Activated CD4-positive, CD25-positive, alpha-beta regulatory T cell treated with anti-CD3 and anti-CD28 coated beads, Interleukin-2, amount 50 U/mL, for 72 hours (primary cell): ENCODE data around the gene PROM2.

Source experiments
- DNase-seq: peaks from one replicate; pipeline ENCODE4 v3.0.0; 2021

PROM2 gene

DNA sequence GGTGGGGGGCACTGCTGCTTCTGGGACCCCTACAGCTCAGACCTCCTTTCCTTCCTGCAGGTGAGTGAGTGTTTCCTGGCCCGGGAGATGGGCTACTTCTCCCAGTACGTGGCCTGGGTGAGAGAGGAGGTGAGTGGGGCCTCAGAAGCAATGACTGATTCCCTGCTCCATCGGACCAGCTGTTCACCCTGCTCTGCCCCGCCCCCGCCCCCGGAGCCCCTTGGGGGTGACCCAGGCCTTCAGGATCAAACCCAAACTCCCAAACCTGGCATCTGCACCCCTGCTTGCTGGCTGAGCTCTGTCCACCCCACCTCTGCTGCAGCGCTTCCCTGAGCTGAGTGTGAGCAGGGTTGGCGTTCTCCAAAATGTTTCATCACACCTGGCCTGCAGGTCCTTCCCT lies 13.1 kb downstream of the PROM2 start:
- no peak for DNase-seq

DNA sequence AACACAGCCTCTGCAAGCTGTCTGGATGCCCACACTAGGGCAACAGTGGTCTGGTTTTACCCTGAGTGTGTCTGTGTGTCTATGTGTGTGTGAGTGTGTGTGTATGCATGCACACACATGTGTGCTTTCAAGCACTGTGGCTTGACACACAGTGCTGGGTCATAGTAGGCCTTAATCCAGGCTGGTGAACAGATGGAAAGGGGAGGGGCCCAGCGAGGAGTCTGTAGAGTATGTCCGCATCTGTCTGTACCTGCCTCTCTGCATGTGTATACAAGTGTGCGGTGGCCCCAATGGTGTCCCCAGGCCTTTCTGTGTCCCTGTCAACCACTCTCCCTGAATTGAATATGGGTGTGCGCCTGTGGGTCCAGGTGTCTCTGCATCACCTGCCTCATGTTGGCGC lies 13.6 kb downstream of the PROM2 start:
- no peak for DNase-seq

- DNase-seq: no peak
Measured at GRCh38 chr2:95289253-95289652, 15.0 kb downstream of the PROM2 start.

GRCh38 chr2:95291222-95291621 lies 17.0 kb downstream of the PROM2 start:
- DNase-seq: no peak

- no peak for DNase-seq
Measured at GRCh38 chr2:95292623-95293260, 18.5 kb downstream of the PROM2 start.

GRCh38 chr2:95294579-95295250 lies 20.5 kb downstream of the PROM2 start:
- no peak for DNase-seq

- no peak for DNase-seq
Measured at GRCh38 chr2:95295376-95295775, 21.1 kb downstream of the PROM2 start.

- DNase-seq: no peak
Measured at GRCh38 chr2:95296011-95296410, 21.8 kb downstream of the PROM2 start.

DNA sequence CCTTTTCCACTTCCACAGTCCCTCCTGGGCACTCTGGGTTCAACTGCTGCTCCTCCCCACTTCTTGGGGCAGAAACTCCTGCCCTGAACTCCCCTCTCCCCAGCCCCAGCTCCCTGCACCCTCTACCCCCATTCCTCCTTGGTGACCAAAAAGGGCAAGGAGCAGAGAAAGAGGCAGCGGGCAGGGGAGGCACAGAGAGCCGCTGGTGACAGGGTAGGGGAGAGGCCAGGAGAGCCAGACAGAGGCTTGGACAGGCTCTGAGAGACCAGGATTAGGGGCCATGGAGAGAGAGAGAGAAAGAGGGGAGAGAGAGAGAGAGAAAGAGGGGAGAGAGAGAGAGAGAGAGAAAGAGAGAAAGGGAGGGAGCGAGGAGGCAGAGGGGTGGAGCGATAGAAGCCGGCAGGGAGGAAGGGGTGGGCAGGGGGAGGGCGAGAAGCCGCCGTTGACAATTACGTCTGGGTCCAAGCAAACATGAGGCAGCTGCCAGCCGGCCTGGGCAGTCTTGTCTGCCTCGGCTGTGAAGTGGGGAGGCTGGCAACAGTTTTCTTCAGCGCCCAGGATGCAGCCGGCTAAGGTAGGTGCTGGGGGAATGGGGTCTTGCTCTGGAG lies 22.7 kb downstream of the PROM2 start, which contains the start of gene KCNIP3:
Gene KCNIP3, plus strand, starts transcription at position 468 of the 608 bp plus-strand sequence. Its CDS starts 92 bp downstream, at position 560.
- no peak for DNase-seq

GRCh38 chr2:95297639-95298395 lies 23.6 kb downstream of the PROM2 start:
- no peak for DNase-seq

GRCh38 chr2:95298486-95299111 lies 24.4 kb downstream of the PROM2 start:
- DNase-seq: no peak

- no peak for DNase-seq
Measured at GRCh38 chr2:95299961-95300360, 25.7 kb downstream of the PROM2 start.

- no peak for DNase-seq
Measured at GRCh38 chr2:95300450-95300849, 26.2 kb downstream of the PROM2 start.

DNA sequence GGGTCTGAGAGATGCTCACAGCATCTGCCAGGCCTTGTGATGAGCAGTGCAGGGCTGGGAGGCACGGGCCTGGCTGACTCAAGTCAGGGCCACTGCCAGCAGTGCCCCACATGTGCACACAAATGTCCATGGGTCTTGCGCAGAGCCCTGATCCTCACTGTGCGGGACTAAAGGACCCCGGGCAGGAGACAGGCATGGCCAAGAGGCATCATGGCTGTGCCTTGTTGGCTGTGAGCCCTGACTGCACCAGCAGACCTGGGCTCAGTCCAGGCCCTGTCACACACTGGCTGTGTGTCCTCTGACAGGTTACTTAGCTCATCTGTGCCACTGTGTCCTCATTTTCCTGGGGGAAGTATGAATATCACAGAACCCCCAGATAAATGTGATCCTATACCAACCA lies 26.9 kb downstream of the PROM2 start:
- no peak for DNase-seq

DNA sequence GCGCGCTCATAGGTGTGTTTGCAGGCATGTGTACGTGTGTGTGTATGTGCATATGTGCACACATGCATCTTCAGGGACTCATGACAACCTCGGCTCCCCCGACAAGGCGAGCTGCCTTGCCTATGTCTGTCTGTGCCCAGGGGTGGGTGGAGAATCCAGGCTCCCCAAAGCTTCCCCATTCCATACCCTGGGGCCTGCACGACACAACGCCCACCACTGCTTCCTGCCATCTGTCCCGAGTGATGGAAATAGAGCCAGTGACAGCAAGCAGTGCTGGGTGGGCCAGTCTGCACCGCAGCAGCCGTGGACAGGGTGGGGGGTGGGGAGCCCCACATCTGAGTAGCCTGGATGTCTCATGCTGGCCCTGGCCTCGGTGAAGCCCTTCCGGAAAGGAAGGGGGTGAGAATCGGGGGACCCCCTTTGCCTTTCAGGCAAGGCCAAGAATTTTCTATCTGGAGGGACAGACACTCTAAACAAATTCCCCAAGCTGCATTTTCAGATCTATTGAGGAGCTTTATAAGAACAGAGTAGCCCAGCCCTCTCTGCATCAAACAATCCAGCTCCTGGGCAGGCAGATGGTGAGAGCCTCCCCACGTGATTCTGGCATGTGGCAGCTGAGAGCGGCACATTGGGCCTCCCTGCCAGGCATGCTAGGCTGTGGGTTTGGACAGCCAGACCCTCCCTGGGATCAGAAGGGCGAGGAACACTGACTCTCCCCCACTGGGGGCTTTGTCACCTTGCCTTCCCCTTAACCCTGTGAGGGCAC lies 27.8 kb downstream of the PROM2 start:
- DNase-seq: no peak

- DNase-seq: no peak
Measured at GRCh38 chr2:95303191-95303919, 29.1 kb downstream of the PROM2 start.

DNA sequence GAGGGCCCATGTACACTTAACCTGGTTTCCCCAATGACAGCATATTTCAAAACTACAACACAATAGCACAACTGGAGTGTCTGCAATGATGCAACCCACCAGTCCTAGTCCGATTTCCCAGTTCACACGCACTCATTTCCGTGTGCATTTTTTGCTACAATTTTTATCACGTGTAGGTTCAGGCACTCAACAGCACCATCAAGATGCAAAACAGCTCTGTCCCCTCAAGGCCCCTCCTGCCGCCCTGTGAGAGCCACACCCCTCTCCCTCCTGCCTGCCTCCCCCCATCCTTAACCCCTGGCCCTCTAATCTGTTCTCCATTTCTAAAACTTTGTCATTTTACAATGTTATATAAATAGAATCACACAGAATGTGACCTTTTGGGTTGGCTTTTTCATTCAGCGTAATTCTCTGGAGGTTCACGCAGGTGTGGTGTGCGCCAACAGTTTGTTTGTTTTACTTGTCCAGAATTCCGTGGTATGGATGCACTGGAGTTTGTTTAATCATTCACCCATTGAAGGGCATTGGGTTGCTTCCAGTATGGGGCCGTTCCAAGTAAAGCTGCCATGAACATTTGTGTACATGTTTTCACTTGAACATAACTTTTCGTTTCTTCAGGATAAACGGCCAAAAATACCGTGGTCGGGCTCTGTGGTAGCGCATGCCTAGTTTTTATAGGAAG lies 31.3 kb downstream of the PROM2 start:
- no peak for DNase-seq

- DNase-seq: no peak
Measured at GRCh38 chr2:95306336-95306895, 32.2 kb downstream of the PROM2 start.

DNA sequence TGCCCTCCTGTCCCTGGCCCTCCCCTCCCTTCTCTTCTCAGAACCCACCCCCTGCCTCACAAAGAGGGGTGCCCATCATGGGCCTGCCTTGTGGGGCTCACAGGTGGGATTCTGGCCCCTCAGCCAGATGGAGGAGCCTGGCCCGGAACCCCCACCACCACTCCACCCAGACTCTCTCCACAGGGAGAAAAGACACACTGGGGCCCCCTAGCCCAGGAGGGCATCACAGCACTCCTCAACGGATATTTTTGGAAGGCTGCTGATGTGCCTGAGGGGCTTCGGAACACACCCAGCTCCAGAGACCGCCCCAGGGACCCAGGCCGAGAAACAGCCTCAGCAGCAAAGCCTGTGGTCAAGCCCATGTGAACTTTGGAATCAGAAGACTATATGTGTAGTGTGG lies 32.8 kb downstream of the PROM2 start:
- DNase-seq: no peak

DNA sequence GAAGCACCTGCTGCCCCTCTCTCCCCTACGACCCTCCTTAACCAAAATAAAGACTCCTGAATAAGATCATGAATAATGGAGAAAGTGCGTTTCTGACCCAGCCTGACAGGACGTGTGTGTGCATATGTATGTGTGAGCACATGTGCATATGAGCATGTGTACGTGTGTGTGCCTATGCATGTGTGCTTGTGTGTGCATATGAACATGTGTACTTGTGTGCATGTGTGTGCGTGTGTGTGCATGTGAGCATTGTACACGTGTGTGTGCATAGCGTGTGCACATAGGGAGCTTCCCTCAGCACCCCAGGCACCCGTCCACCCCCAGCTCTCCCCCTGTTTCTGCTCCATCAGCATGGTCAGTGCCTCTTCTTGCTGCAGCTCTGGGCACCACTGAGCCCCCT lies 33.6 kb downstream of the PROM2 start:
- no peak for DNase-seq
